ENCODE measurements around the gene OSBPL10. TPM values are rescaled to one million over a fixed set of nuclear protein-coding genes. Genes with fewer than 3 reads are reported as not detected.
A peak's percentile ranks its signal among the peaks of the same experiment; 100 is the strongest.

Gene OSBPL10
- total RNA-seq, 1 donor from 2014 or later: 20.5 TPM

DNA sequence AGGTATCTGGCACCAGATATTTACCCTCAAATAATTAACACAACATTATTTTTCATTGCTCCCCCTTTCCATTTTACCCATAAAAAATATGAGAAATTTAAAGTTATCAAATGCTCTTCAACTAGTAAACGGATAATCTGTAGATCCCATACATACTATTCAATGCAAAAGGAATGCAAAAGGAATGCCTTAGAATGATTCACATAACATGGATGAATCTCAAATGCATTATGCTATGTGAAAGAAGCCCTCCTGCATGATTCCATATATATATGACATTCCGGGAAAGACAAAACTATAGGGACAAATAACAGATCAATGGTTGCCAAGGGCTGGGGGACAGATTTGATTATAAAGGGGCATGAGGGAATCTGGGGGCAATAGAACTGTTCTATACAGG lies 252.7 kb downstream of the OSBPL10 start:
- Histone ChIP-seq H3K27me3 (ENCODE audit: control insufficient read depth, insufficient read depth, low read length) (no peaks in the 10 kb centered on the region), H3K4me3 (ENCODE audit: low read depth, low read length) (no peak overlapping the region), H3K36me3 (ENCODE audit: control insufficient read depth, insufficient read depth, low read length) (peaks cover 2% of the 10 kb centered on the region)
- no peak for FAIRE-seq
- DNase-seq (ENCODE audit: low read depth): no peak
- TF ChIP-seq CTCF (IDR thresholded peaks at IDR 0.05; ENCODE audit: insufficient read depth, low read length, severe bottlenecking): no peak

DNA sequence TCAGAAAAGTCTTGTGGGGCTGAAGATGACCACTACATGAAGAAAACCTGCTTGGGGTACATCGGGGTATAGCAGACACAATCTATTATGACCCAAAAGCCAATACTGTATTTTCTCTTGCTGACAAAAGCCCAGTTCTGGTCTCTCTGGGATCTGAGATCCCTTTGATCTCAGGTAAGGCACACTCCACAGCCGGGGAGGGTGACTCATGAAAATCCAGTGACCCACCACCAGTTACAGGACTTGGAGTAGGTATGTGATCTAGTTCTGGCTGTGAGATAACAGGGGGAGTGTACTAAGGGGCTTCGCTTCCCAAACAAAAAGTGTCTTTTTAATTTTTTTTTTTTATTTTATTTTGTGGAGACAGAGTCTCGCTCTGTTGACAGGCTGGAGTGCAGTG lies 255.1 kb downstream of the OSBPL10 start:
- Histone ChIP-seq H3K27me3 (ENCODE audit: control insufficient read depth, insufficient read depth, low read length) (no peaks in the 10 kb centered on the region), H3K36me3 (ENCODE audit: control insufficient read depth, insufficient read depth, low read length) (no peaks in the 10 kb centered on the region), H3K4me3 (ENCODE audit: low read depth, low read length) (no peak overlapping the region)
- DNase-seq (ENCODE audit: low read depth) (no peak), FAIRE-seq (no peak)
- no peak for TF ChIP-seq CTCF (IDR thresholded peaks at IDR 0.05; ENCODE audit: insufficient read depth, low read length, severe bottlenecking)

DNA sequence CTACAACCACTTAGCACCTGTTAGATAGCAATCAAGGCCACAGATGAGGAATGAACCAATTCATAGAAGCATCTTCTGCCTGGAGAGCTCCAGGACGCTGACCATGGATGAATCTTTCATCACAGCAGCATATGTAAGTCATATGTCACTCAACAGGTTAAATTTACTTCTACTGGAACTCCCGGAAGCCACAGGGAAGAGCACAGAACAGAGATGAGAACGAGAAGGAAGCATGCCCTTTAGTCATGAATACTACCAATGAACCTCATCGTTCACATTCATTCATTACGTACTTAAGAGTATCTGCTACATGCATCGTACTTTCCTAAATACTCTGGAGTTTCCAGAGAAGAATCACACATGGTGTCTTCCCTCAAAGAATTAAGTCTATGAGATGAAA lies 255.5 kb downstream of the OSBPL10 start:
- H3K36me3 ChIP-seq (ENCODE audit: control insufficient read depth, insufficient read depth, low read length): no peaks in the 10 kb centered on the region
- H3K4me3 ChIP-seq (ENCODE audit: low read depth, low read length): no peak overlapping the region
- no peak for TF ChIP-seq CTCF (IDR thresholded peaks at IDR 0.05; ENCODE audit: insufficient read depth, low read length, severe bottlenecking)
- no peaks in the 10 kb centered on the region for H3K27me3 ChIP-seq (ENCODE audit: control insufficient read depth, insufficient read depth, low read length)
- DNase-seq (ENCODE audit: low read depth) (no peak), FAIRE-seq (no peak)

DNA sequence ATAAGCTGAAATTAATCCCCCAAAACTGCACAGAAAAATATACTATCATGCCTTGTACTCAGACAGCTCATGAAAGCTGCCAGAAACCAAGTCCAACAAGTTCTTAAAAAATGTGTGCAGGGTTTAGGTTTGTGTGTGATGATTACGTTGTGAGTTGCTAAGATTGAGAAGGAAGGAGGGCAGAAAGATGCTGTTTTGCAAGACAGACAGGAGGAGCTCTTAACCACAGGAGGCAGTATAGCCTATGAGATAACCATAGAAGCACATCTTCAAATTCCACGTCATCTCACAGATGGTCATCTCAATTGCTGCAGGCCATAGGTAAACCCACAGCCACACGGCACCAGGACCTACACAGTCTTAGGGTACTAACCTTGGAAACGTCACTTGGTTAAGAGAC lies 256.4 kb downstream of the OSBPL10 start:
- TF ChIP-seq CTCF (IDR thresholded peaks at IDR 0.05; ENCODE audit: insufficient read depth, low read length, severe bottlenecking): peak; percentile 34
- Histone ChIP-seq H3K4me3 (ENCODE audit: low read depth, low read length) (no peak overlapping the region), H3K27me3 (ENCODE audit: control insufficient read depth, insufficient read depth, low read length) (no peaks in the 10 kb centered on the region), H3K36me3 (ENCODE audit: control insufficient read depth, insufficient read depth, low read length) (no peaks in the 10 kb centered on the region)
- peak; percentile 43 for DNase-seq (ENCODE audit: low read depth)
- FAIRE-seq: no peak

DNA sequence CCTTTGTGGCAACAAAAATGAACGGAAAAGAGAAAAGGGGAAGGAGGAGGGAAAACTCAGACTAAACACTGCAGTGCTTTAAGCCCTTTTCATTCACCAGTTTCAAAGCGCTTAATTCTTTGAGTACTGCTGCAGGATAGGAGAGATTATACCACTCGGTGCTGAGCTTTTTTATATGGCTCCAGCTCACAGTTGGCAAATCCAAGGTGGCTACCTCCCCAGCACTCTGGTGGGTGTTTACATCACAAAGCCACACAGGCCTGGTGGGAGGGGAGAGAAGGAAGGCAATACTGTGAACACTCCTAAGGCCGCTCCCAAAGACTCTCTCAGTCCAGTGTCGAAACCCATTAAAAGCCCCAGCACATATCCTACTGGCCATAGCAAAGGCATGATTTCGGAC lies 256.9 kb downstream of the OSBPL10 start:
- no peak overlapping the region for H3K4me3 ChIP-seq (ENCODE audit: low read depth, low read length)
- no peak for TF ChIP-seq CTCF (IDR thresholded peaks at IDR 0.05; ENCODE audit: insufficient read depth, low read length, severe bottlenecking)
- DNase-seq (ENCODE audit: low read depth): no peak
- H3K36me3 ChIP-seq (ENCODE audit: control insufficient read depth, insufficient read depth, low read length): no peaks in the 10 kb centered on the region
- no peaks in the 10 kb centered on the region for H3K27me3 ChIP-seq (ENCODE audit: control insufficient read depth, insufficient read depth, low read length)
- FAIRE-seq: no peak

- no peaks in the 10 kb centered on the region for H3K36me3 ChIP-seq (ENCODE audit: control insufficient read depth, insufficient read depth, low read length)
- no peaks in the 10 kb centered on the region for H3K27me3 ChIP-seq (ENCODE audit: control insufficient read depth, insufficient read depth, low read length)
- no peak for TF ChIP-seq CTCF (IDR thresholded peaks at IDR 0.05; ENCODE audit: insufficient read depth, low read length, severe bottlenecking)
- no peak for DNase-seq (ENCODE audit: low read depth)
- no peak for FAIRE-seq
- H3K4me3 ChIP-seq (ENCODE audit: low read depth, low read length): no peak overlapping the region
These were observed 257.4 kb downstream of the OSBPL10 start for GRCh38 chr3:31723701-31724100.
